ENCODE data around the gene CACNA2D1. TPM values are rescaled to one million over a fixed set of nuclear protein-coding genes. Genes with fewer than 3 reads are reported as not detected.

The CACNA2D1 gene
- total RNA-seq, 1 experiment from 2014 or later, result 0.27 TPM

- Histone ChIP-seq H3K27ac (ENCODE audit: low read depth, low read length) (no peak overlapping the region), H3K4me1 (ENCODE audit: control insufficient read depth in 1 of 2, insufficient read depth in 2 of 2, low read length in 2 of 2) (no peaks in the 10 kb centered on the region), H3K9me3 (ENCODE audit: control insufficient read depth in 1 of 2, insufficient read depth in 1 of 2, low read depth in 1 of 2, low read length in 2 of 2) (no peaks in the 10 kb centered on the region), H3K9ac (ENCODE audit: low read length) (no peak overlapping the region), H3K4me2 (ENCODE audit: low read length) (no peak overlapping the region), H3K9me2 (ENCODE audit: insufficient read depth) (no peaks in the 10 kb centered on the region), H4K20me1 (ENCODE audit: insufficient read depth) (no peaks in the 10 kb centered on the region), H2AFZ (ENCODE audit: low read depth, low read length, poor library complexity, severe bottlenecking) (no peak overlapping the region), H3K27me3 (ENCODE audit: insufficient read depth, low read length) (no peaks in the 10 kb centered on the region), H3K79me2 (ENCODE audit: insufficient read depth, low read length) (no peaks in the 10 kb centered on the region), H3K4me3 (replicated peaks in 1 of 2; ENCODE audit: low read depth in 1 of 2, low read length in 2 of 2) (no peak overlapping the region), H3K36me3 (ENCODE audit: control insufficient read depth in 1 of 2, insufficient read depth in 2 of 2, low read length in 2 of 2) (no peaks in the 10 kb centered on the region)
- no peak for ATAC-seq
- intact Hi-C loops (cut with micrococcal nuclease), result no loop called here
- no peak for TF ChIP-seq JUND (IDR thresholded peaks at IDR 0.05)
- TF ChIP-seq MAX (IDR thresholded peaks at IDR 0.05), result no peak
- TF ChIP-seq TCF7L2 (IDR thresholded peaks at IDR 0.05; ENCODE audit: borderline replicate concordance, extremely low read depth, insufficient read depth, insufficient read length), result no peak
- TF ChIP-seq YY1 (IDR thresholded peaks at IDR 0.05; ENCODE audit: extremely low read depth, insufficient replicate concordance, low read depth, low read length), result no peak
- no peak for TF ChIP-seq ZNF274 (IDR thresholded peaks at IDR 0.05; ENCODE audit: low read depth, low read length)
- TF ChIP-seq POLR2A (IDR thresholded peaks at IDR 0.05; ENCODE audit: borderline replicate concordance, extremely low read depth, insufficient read depth, insufficient read length), result no peak
- no peak for TF ChIP-seq POLR2AphosphoS5 (IDR thresholded peaks at IDR 0.05; ENCODE audit: low read depth, low read length)
- TF ChIP-seq CTCF (IDR thresholded peaks at IDR 0.05 in 2 of 3, conservative IDR thresholded peaks at IDR 0.05 in 1 of 3; ENCODE audit: borderline replicate concordance in 1 of 3, insufficient read depth in 1 of 3, low read depth in 2 of 3, low read length in 2 of 3), result no peak
- TF ChIP-seq CBX3 (IDR thresholded peaks at IDR 0.05; ENCODE audit: low read depth), result no peak
- TF ChIP-seq SP1 (IDR thresholded peaks at IDR 0.05; ENCODE audit: low read depth), result no peak
- TF ChIP-seq ZBTB33 (IDR thresholded peaks at IDR 0.05; ENCODE audit: extremely low read depth, insufficient replicate concordance, low read length), result no peak
- no peak for TF ChIP-seq ATF3 (IDR thresholded peaks at IDR 0.05)
- no peak for TF ChIP-seq EGR1 (IDR thresholded peaks at IDR 0.05; ENCODE audit: low read depth)
- no peak for TF ChIP-seq ELF1 (IDR thresholded peaks at IDR 0.05; ENCODE audit: borderline replicate concordance, low read depth)
- TF ChIP-seq EZH2 (IDR thresholded peaks at IDR 0.05), result no peak
- no peak for TF ChIP-seq EZH2phosphoT487 (IDR thresholded peaks at IDR 0.05; ENCODE audit: borderline replicate concordance)
- no TSS peak for BruUV-seq (replicated peaks)
- POLR2A ChIA-PET, result no interaction called here
- RAD21 ChIA-PET (ENCODE audit: low non-redundant PET in 1 of 2, low total read pairs in 2 of 2, uncharacterized antibody in 2 of 2, unreplicated experiment in 2 of 2), result no interaction called here
- CTCF ChIA-PET, result no interaction called here
- no peak for DNase-seq (ENCODE audit: low read depth, low spot score)
These were observed 5.1 kb downstream of the CACNA2D1 start for GRCh38 chr7:82438521-82438920.

All from HCT116 (cell line).